GM12864 (cell line): ENCODE results near the gene UTP3.
A peak's percentile ranks its signal among the peaks of the same experiment; 100 is the strongest.
"Not testable (repeated sequence)": the region's sequence is repeated elsewhere in the genome, so short reads cannot be mapped to it uniquely, and the experiment has no call there.

Source experiments
- DNase-seq: peaks from one replicate; pipeline ENCODE4 v3.0.0-alpha.2; 2011; ENCODE audit warnings: low read depth
- H3K4me3 ChIP-seq: 2 replicates; pipeline ENCODE4 v1.5.1; 2011; ENCODE audit warnings: mild to moderate bottlenecking, low read depth, low read length, control low read depth
- TF ChIP-seq, protein P1 (sequence below): IDR thresholded peaks from 2 replicates; pipeline ENCODE4 v1.5.1; 2011; ENCODE audit warnings: low read depth, mild to moderate bottlenecking, moderate library complexity, low read length, control low read depth, inconsistent platforms; ENCODE audit errors: missing control alignments

Gene UTP3

DNA sequence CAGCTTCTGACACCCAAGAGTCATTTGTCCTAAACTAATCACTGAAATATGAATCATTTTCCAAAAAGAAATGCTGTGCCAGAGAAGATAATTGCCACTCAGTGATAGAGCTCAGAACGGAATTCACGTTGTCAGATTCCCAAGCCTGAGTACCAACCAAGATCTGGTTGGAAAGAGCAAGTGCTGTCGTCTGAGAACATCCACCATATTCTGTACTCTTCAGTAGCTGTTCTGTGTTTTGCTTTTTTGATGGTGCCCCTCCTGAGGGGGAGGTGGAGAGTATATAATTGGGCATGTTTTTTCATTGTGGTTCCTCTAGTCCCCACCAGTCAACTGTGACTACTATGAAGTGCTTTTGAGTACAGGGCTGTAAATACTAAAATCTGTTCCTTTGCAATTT lies 46.6 kb downstream of the UTP3 start:
- no peak for DNase-seq
- peak overlapping the region; percentile 35; the same call in 1 of the 2 replicates for H3K4me3 ChIP-seq
- TF ChIP-seq, protein P1, sequence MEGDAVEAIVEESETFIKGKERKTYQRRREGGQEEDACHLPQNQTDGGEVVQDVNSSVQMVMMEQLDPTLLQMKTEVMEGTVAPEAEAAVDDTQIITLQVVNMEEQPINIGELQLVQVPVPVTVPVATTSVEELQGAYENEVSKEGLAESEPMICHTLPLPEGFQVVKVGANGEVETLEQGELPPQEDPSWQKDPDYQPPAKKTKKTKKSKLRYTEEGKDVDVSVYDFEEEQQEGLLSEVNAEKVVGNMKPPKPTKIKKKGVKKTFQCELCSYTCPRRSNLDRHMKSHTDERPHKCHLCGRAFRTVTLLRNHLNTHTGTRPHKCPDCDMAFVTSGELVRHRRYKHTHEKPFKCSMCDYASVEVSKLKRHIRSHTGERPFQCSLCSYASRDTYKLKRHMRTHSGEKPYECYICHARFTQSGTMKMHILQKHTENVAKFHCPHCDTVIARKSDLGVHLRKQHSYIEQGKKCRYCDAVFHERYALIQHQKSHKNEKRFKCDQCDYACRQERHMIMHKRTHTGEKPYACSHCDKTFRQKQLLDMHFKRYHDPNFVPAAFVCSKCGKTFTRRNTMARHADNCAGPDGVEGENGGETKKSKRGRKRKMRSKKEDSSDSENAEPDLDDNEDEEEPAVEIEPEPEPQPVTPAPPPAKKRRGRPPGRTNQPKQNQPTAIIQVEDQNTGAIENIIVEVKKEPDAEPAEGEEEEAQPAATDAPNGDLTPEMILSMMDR: no peak

DNA sequence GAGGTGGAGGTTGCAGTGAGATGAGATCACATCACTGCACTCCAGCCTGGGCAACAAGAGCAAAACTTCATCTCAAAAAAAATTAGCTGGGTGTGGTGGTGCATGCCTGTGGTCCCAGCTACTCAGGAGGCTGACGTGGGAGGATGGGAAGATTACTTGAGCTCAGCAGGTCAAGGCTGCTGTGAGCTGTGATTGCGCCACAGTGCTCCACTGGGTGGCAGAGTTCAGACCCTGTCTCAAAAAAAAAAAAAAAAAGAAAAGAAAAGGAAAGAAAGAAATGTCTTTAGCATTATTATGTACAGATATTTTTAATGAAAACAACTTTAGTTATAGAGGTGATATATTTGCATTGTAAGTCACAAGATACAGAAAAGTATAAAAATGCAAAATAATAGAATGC lies 47.6 kb downstream of the UTP3 start:
- not testable (repeated sequence) for H3K4me3 ChIP-seq, DNase-seq
- TF ChIP-seq, protein P1: peak; percentile 45

DNA sequence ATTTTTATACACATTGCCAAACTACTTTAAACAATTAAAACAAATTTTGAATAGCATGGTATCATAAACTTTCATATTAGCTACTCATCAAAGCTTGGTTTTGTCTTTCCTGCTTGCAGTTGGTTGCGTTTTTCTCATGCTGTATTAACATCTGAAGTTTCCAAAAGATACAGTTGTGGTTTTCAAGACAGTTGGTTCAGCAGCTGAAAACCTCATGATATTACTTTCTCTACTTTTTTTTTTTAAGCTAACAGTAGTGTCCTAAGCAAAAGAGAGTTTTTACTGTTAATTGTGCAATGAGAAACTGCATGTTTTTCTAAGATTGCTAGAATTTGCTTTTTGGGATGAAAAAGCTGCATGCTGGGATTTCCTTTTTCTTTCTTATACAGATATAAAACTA lies 48.7 kb downstream of the UTP3 start:
- DNase-seq: no peak
- H3K4me3 ChIP-seq: no peak overlapping the region
- TF ChIP-seq, protein P1: no peak

DNA sequence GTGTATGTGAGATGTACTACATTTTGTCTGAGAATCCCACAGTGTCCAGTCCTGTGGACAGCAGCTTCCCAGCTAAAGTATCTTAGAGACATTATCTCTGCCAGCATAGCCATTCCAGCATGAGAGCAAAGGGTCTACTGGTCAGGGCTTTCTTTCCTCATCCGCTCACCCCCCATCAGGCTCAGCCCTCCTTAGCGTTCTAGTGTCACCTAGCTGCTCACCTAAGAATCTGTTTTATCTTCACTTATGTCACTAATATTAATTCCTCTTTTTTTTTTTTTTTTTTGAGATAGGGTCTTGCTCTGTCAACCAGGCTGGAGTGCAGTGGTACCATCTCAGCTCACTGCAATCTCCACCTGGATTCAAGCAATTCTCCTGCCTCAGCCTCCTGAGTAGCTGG lies 49.1 kb downstream of the UTP3 start:
- DNase-seq: no peak
- no peak overlapping the region for H3K4me3 ChIP-seq

DNA sequence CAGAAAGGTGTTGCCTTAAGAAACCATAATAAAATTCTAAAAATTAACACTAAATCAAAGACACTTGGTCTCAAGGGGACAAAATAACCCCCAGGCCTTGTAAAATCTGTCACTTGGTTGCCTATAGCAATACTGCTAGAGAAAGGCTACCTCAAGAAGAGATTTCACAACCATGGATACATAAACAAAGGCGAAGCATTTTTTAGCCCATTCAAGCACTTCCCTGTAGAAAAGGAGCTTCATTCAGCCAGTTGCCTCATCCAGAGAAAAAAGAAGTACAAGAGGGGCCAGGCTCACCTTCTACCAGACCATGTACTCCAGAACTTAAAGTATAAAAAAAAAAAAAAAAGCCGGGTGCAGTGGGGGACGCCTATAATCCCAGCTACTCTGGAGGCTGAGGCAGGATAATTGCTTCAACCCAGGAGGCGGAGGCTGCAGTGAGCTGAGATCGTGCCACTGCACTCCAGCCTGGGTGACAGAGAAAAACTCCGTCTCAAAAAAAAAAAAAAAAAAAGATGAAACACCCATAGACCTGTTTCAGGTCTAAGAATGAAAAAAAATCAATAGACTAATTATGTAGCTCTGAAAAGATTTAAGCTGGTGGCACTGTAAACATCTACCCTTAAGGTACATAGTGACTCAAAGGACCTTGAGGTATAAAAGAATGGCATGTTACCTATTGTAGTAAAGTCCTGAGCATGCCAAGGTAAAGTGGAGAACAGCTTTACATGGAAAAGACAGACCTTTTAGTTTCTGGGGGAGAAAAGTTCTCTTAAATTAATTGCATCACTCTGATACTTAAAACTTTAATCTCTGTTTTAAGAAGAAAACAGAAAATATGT lies 51.4 kb downstream of the UTP3 start:
- H3K4me3 ChIP-seq: no peak overlapping the region
- TF ChIP-seq, protein P1: no peak
- DNase-seq: no peak

More for the DNA sequence above, 49.1 kb downstream of the UTP3 start:
- TF ChIP-seq, protein P1: no peak
